ENCODE data around the gene SLC25A33.

DNA sequence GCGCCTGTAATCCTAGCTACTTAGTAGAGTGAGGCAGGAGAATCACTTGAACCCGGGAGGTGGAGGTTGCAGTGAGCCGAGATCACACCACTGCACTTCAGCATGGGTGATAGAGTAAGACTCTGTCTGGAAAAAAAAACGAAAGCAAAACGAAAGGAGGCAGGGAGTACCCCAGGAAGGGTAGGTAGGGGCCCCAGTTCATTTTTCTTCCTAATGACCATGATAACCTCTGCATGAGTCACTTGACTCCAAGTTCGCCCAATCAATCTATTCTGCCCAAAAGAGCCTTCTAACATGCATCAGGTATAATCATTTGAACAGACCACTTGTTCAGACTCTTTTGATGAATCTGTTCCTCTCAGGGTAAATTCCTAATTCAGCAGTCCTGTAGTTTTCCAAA, 36.2 kb downstream of the SLC25A33 start:
- TF ChIP-seq, protein P1, sequence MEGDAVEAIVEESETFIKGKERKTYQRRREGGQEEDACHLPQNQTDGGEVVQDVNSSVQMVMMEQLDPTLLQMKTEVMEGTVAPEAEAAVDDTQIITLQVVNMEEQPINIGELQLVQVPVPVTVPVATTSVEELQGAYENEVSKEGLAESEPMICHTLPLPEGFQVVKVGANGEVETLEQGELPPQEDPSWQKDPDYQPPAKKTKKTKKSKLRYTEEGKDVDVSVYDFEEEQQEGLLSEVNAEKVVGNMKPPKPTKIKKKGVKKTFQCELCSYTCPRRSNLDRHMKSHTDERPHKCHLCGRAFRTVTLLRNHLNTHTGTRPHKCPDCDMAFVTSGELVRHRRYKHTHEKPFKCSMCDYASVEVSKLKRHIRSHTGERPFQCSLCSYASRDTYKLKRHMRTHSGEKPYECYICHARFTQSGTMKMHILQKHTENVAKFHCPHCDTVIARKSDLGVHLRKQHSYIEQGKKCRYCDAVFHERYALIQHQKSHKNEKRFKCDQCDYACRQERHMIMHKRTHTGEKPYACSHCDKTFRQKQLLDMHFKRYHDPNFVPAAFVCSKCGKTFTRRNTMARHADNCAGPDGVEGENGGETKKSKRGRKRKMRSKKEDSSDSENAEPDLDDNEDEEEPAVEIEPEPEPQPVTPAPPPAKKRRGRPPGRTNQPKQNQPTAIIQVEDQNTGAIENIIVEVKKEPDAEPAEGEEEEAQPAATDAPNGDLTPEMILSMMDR (IDR thresholded peaks at IDR 0.05) = no peak
- no peak for TF ChIP-seq POLR2A (IDR thresholded peaks at IDR 0.05)

Measured in Peyer's patch (tissue), 4 donors.